Measurements from ENCODE around the gene RNF181.

- no peak for TF ChIP-seq EZH2 (IDR thresholded peaks at IDR 0.05; ENCODE audit: insufficient read depth, poor library complexity, severe bottlenecking)
- no peak for TF ChIP-seq EZH2phosphoT487 (IDR thresholded peaks at IDR 0.05; ENCODE audit: insufficient read depth, low read depth)
Observed at GRCh38 chr2:85582492-85582891, 13.1 kb upstream of the RNF181 start.

All from GM23248 (cell line).